HG03196 (cell line): ENCODE data around the gene LANCL2.
A peak's percentile ranks its signal among the peaks of the same experiment; 100 is the strongest.

Experiments
- ATAC-seq: cut with Tn5 transposase; IDR thresholded peaks from one replicate; pipeline ENCODE4 v1.9.1; 2021; ENCODE audit not compliant: unreplicated experiment

Gene LANCL2

GRCh38 chr7:55361560-55361959 lies 3.6 kb upstream of the LANCL2 start:
- no peak for ATAC-seq

DNA sequence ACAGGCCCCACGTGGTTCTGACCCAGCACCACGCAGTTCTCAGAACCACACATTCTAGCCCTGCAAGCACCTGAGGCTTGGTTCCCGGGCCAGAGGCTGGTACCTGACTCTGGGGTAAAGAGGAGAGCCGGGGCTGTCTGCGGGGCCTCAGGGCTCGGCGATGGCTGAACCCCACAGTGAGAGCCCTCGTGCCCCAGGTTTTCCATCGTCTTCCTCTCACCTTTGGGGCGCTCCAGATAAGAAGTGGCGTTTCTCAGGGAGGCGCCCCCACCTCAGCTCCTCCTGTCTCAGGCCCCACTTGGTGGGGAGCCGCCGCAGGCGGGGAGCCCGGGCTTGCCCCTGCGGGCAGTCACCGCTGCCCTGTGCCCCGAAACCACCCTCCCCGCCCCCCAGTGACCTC lies 2.2 kb upstream of the LANCL2 start:
- ATAC-seq: no peak

DNA sequence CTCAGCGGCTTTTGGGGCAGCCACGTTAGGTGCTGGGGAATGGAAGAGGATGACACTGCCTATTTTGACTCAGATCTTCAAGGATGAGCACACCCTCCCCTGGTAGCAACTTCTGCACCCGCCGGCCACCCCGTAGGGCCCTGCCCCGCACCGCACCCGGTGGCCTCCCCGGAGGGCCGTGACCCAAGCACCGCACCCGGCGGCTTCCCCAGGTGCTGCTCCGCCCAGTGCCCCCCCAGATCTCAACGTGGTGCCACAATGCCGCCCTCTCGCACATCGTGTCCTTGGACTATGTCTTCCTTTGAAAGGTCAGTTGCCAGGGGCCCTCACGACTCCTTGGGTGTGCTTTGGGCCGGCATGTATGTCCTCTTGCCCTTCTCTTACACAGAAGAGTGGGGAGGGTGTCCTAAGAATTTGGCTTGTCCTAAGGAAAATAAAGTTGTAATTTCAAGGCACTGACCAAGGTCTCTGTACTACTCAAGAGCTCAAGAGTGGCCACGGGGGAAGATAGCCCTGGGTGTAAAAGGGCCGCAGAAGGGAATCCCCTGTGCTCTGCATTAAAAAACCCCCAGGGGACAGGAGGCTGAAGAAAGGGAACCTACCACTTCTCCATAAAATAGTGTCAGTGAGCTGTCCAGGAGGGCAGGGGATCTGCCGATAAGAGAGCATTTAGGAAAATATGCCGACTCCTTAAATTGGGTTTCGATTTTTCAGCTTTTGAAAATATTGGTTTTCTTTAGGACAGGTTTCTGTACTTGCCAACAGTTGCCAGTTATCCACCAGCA lies 1.6 kb upstream of the LANCL2 start:
- ATAC-seq: no peak

GRCh38 chr7:55365675-55366460 lies 731 bp downstream of the LANCL2 start:
- ATAC-seq: peak; percentile 85

- peak; percentile 12 for ATAC-seq
Measured at GRCh38 chr7:55366461-55367070, 1.4 kb downstream of the LANCL2 start.

GRCh38 chr7:55367283-55367840 lies 2.2 kb downstream of the LANCL2 start:
- no peak for ATAC-seq

DNA sequence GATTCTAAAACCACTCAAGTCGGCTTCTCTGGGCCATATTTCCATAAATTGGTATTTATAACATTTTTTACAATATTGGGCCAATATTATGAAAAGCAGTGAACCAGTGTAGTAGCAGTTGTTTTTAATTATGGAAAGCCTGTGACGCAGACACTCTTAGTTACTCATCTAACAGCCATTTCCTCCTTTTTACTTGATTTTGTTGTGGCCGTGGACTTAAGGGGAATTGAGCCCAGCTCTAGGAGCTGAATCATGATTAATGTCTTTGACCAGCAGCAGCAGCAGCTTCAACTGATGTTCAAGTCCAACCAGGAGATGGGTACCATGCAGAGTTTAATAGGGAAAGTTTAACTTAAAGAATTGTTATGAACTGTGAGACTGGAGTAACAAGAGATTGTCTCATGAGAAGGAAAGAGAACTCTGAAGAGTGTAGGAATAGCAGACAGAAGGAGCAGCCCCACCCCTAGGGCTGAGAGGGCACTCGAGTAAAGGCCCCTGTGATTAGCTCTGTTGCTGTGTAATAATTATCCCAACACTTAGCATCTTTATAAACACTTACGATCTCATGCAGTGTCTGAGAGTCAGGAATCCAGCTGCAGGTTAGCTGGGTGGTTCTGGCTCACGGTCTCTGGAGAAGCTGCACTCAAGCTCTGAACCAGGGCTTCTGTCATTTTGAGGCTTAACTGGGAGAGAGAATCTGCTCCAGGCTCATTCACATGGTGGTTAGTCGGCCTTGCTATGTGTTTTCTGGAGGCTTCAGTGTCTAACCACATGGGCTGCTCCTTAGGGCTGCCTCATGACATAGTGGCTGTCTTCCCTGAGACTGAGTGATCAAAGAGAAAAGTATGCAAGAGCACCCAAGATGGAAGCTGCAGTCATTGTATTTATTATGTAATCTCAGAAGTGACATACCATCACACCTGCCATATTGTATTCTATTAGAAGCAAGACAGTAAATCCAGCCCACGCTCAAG lies 4.6 kb downstream of the LANCL2 start:
- no peak for ATAC-seq

DNA sequence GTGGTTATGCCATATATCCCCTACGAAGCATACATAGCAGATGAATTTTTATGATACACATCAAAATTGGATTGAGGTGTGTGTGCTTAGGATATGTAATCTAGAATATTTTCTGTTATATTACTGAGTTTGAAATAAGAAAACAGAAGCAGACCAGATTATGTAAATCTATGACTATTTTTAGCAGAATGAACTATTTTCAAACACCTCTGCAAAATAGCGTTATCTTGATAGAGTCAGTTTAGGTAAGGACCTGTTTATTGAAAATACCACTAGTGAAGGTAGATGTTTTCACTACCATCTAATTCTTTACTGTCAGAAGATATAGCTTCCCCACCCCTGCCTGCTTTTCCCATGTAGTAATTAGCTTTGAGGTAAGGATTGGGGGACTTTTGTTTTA lies 9.1 kb downstream of the LANCL2 start:
- ATAC-seq: no peak

DNA sequence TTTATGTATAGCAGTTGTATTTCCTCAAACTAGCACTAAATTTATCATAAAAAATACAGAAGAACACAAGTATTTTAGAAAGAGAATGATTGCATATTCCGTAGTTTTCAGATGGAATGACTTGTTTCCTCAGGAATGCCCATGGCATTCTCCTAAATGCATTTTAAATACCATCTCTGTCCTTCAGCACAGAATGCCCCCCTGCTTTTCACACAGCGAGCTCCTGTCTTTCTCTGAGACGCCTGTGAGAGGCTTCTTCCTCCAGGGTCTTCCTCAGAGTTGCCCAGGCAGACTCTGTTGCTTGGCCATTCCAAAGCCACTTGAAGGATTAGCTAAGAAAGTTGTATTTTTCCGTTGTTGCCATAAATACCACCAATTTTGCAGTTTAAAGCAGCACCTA lies 10.1 kb downstream of the LANCL2 start:
- no peak for ATAC-seq

DNA sequence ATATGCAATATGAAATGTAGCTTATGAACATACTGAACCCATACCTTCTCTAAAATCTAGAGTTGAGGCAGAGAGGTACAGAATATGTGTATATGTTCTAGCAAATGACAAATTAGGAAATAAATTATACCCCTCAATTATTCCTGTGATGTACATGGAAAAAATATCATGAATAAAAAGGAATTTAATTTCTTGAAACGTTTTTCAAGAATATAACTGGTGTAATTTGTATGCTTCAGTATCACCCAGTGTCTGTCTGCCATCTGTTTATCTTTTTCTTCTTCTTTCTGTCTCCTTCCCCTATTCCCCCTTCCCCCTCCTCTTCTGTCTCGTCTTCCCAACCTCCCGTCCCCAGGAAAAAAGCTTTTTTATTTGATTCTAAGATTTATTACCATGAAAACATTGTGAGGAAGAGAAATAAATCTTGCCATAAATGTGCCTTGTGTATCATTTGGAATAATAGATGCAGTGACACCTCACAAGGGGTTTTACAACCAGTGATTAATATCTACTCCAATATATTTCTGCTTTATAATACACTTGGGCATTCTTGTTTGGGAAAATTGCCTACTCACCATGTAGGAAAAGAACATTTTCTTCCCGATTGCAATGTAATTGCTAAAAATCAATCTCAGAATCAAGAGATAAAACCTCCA lies 12.2 kb downstream of the LANCL2 start:
- no peak for ATAC-seq

DNA sequence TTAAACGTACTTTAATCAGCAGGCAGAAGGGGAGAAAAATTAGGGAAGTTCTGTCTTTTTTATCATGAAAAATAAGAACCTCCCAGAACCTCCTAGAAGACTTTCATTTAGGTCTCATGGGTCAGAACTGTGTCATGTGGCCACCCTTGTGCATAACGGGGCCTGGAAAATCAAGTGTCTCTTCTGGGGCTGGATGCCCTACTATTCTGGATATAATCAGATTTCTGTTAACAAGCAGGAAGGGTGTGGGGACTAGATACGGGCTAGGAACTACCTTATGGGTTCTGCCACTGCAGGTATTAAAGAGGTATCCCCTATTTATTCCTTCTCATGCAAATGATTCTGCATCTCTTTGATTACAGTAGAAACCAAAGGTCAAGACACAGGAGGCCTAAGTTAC lies 14.1 kb downstream of the LANCL2 start:
- no peak for ATAC-seq

DNA sequence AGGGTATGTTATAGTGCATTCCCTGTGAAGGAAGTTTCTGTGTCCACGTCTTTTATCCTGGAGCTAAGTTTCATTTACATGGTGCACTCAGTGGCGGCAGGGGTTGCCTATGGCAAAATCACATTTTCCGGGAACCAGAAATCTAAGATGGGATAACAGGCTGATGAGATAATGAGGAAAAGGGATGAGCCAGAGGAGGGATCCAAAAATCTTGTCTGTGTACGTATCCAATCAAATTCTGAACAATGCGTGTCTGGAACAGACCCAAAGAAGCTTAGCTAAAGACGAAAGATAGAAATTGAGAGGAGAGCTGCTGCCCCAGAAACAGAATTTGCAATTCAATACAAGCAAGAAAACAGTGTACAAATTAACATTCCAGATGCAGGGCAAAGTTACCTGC lies 16.1 kb downstream of the LANCL2 start:
- ATAC-seq: no peak

DNA sequence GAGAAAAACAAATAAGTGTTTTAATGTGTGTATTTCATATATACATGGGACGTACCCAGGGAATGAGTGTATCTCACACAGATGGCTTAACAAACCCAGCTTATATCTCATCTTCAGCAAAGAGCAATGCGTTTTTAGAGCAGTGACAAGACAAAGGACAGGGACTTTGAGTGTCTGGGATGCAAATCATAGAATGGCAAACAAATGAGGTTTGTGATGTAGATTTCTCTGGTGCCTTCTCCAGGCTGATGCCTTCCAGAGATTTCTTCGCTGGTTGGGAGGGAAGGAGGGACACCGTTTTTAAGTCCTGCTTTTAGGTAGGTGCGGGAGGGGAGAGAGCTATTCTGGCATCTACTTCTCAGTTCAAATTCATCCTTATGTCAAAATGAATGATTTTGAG lies 16.6 kb downstream of the LANCL2 start:
- no peak for ATAC-seq

DNA sequence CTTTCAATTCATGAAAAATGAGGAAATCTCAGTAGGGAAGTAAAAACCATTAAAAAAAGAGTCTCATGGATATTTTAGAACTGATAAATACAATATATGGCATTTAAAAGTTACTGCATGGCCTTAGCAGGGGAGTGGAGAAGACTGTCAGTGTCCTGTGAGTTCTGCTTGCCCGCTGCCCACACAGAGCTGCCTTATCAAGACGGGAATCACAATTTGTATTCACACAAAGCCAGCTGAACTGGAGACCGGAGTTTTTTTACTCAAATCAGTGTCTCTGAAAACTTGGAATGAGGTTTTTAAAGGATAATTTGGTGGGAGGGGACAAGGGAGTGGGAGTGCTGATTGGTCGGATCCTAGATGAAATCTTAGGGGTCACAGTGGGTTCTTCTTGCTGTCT lies 17.1 kb downstream of the LANCL2 start:
- ATAC-seq: no peak

GRCh38 chr7:55386541-55386940 lies 21.4 kb downstream of the LANCL2 start:
- ATAC-seq: no peak

DNA sequence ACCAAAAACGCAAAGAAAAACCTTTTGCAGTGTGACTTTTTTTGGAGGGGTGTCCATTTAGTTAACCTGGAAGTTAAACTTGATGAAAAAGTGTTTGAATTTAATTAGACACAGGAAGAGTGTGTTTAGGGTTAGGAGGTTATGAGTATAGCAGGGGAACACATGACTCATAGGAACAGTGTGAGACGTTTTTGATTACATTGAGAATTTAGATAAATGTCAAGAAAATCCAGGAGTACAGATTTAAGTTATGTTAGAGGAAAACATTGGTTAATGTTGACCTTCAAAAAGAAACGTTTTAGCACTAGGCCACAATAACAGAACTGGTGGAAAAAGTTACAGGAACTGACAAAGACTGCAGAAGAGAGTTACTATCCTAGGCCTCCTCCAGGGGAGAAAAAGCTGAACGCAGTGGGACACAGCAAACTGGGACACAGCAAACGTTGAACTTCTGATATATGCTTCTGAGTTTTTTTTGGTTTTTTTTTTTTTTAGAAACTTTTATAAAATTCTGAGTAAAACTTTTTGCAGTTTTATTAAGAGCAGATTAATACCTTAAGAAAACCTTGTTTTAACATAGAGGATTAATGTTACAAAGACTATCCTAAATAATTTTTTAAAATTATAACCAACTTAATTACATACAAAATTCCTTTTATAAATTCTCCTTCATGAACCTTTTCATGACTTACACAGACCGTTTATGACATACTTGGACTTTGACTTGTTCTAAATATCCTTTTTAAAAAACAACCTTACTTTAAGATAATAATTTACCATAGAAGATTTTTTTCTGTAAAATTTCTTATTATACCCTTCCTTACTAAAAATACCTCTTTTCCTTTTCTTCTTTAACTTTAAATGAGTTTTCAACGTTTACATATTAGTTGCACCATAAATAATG lies 22.2 kb downstream of the LANCL2 start:
- no peak for ATAC-seq

DNA sequence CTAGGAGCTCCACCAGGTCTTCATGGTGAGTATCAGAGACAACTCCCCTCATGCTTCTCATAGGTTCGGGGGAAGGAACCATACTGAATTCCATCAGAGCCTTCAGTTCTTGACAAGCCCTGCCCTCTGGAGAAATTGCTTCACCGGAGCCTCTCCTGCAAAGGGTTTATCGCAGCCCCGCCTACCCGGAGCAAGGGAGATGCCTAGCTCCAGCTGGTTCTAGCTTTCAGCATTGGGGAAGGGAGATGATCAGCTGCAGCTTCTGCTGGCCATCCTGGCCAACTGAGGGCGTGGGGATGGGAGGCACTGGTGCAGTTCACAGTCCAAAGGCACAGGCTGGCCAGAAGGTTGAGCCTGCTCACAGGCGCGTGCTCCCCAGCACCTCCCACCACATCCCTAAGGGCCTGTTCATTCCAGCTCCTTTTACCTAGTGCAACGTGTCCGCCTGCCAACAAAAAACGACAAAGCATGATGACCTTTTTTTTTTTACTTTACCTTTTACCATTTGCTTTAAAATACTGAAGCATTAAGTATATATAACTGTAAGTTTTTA lies 31.2 kb downstream of the LANCL2 start:
- no peak for ATAC-seq

GRCh38 chr7:55397617-55398016 lies 32.5 kb downstream of the LANCL2 start:
- ATAC-seq: no peak

DNA sequence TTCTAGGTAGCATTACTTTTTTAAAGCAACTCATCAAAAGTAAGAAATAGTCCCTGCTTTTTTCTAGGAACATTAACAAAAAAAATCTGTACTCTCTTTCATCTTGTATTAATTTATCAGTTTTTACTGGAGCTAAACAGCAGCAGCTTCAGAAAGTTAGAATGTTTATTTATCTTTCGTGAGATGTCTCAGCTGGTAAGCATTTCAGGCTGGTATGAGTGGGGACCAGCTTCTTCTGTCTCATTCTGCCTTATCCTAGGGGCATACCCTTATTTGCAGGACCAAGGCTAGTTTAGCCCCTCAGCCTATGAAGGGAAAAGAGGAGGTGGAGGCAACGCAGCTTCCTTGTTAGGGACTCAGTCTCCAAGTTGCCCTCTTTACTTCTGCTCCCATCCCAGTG lies 35.1 kb downstream of the LANCL2 start:
- no peak for ATAC-seq
